Activated T-helper 2 cell treated with anti-CD3 and anti-CD28 coated beads, Interferon-gamma antibody, Interleukin-2, Interleukin-4, amounts not matched to agents 10 μg/mL and 5 μg/mL and 100 μg/mL, durations not matched to agents 14 hours and 24 hours and 36 hours (primary cell): ENCODE measurements around the gene NHLH1. TPM values are rescaled to one million over a fixed set of nuclear protein-coding genes. Genes with fewer than 3 reads are reported as not detected.
"Not testable (repeated sequence)": the region's sequence is repeated elsewhere in the genome, so short reads cannot be mapped to it uniquely, and the experiment has no call there.

ENCODE experiments used
- DNase-seq: peaks from one replicate; pipeline ENCODE4 v3.0.0; 2021; ENCODE audit warnings: low spot score
- H3K27ac Mint-ChIP-seq: one replicate; pipeline ENCODE4 v1.8.0; 2021; ENCODE audit warnings: mixed read lengths
- H3K27me3 Mint-ChIP-seq: one replicate; pipeline ENCODE4 v1.8.0; 2021; ENCODE audit warnings: low read depth, mixed read lengths
- H3K36me3 Mint-ChIP-seq: one replicate; pipeline ENCODE4 v1.8.0; 2021; ENCODE audit warnings: low read depth, mixed read lengths
- H3K4me1 Mint-ChIP-seq: one replicate; pipeline ENCODE4 v1.8.0; 2021; ENCODE audit warnings: low read depth, mixed read lengths
- H3K4me3 Mint-ChIP-seq: one replicate; pipeline ENCODE4 v1.8.0; 2021; ENCODE audit warnings: low read depth, mild to moderate bottlenecking, moderate library complexity, mixed read lengths
- H3K9me3 Mint-ChIP-seq: one replicate; pipeline ENCODE4 v1.8.0; 2021; ENCODE audit warnings: mixed read lengths
- intact Hi-C: fragments of 100-400 bp; cut with micrococcal nuclease; formaldehyde crosslinking; loops from one replicate; pipeline ENCODE4 v1.15.1; 2023
- total RNA-seq: library from RNA; stranded (reverse); gene quantifications from 2 replicates; pipeline ENCODE4 v1.2.3, GENCODE V29; 2022

Gene NHLH1
- total RNA-seq, 1 donor from 2014 or later: 0.30 TPM

GRCh38 chr1:160374306-160375110 is 7.6 kb downstream of the NHLH1 start:
- H3K4me1 Mint-ChIP-seq: peaks cover 10% of the 10 kb centered on the region
- intact Hi-C loops: loop anchor here (5.0 kb wide), 1 partner anchor 32 kb away; the partner anchor contains the start of genes COPA and NCSTN
- no peak overlapping the region for H3K4me3 Mint-ChIP-seq
- no peaks in the 10 kb centered on the region for H3K36me3 Mint-ChIP-seq
- H3K27me3 Mint-ChIP-seq: no peaks in the 10 kb centered on the region
- no peak for DNase-seq
- H3K9me3 Mint-ChIP-seq: no peaks in the 10 kb centered on the region
- H3K27ac Mint-ChIP-seq: no peak overlapping the region

- Mint-ChIP-seq H3K27ac (peak overlapping the region; percentile 30), H3K27me3 (no peaks in the 10 kb centered on the region), H3K9me3 (no peaks in the 10 kb centered on the region), H3K4me1 (peaks cover 10% of the 10 kb centered on the region), H3K4me3 (no peak overlapping the region), H3K36me3 (no peaks in the 10 kb centered on the region)
- DNase-seq: no peak
- intact Hi-C loops: loop anchor here (1.0 to 5.0 kb wide), 3 partner anchors 34 to 275 kb away; partner anchors contain the start of genes COPA and NCSTN
These were observed 9.1 kb downstream of the NHLH1 start for GRCh38 chr1:160375788-160376524.

GRCh38 chr1:160376525-160377131 is 9.8 kb downstream of the NHLH1 start:
- H3K36me3 Mint-ChIP-seq: no peaks in the 10 kb centered on the region
- no peaks in the 10 kb centered on the region for H3K27me3 Mint-ChIP-seq
- H3K9me3 Mint-ChIP-seq: no peaks in the 10 kb centered on the region
- H3K4me3 Mint-ChIP-seq: no peak overlapping the region
- intact Hi-C loops: loop anchor here (1.0 to 5.0 kb wide), 3 partner anchors 34 to 275 kb away; partner anchors contain the start of genes COPA and NCSTN
- no peak for DNase-seq
- no peak overlapping the region for H3K27ac Mint-ChIP-seq
- peaks cover 10% of the 10 kb centered on the region for H3K4me1 Mint-ChIP-seq

- no peaks in the 10 kb centered on the region for H3K36me3 Mint-ChIP-seq
- no peaks in the 10 kb centered on the region for H3K27me3 Mint-ChIP-seq
- no peak overlapping the region for H3K4me3 Mint-ChIP-seq
- no peak for DNase-seq
- no peak overlapping the region for H3K27ac Mint-ChIP-seq
- peaks cover 10% of the 10 kb centered on the region for H3K4me1 Mint-ChIP-seq
- no peaks in the 10 kb centered on the region for H3K9me3 Mint-ChIP-seq
- intact Hi-C loops: loop anchor here (5.0 kb wide), 1 partner anchor 35 kb away; the partner anchor contains the start of genes COPA and NCSTN
These were observed 10.8 kb downstream of the NHLH1 start for GRCh38 chr1:160377585-160378206.

GRCh38 chr1:160384812-160385211 is 17.9 kb downstream of the NHLH1 start:
- H3K4me1 Mint-ChIP-seq, H3K36me3 Mint-ChIP-seq, DNase-seq, H3K27ac Mint-ChIP-seq, H3K4me3 Mint-ChIP-seq, H3K9me3 Mint-ChIP-seq, intact Hi-C loops: not testable (repeated sequence)
- H3K27me3 Mint-ChIP-seq: peaks cover 30% of the 10 kb centered on the region

- H3K4me3 Mint-ChIP-seq, H3K36me3 Mint-ChIP-seq, H3K4me1 Mint-ChIP-seq, DNase-seq, intact Hi-C loops, H3K9me3 Mint-ChIP-seq, H3K27ac Mint-ChIP-seq: not testable (repeated sequence)
- peaks cover 38% of the 10 kb centered on the region for H3K27me3 Mint-ChIP-seq
These were observed 21.5 kb downstream of the NHLH1 start for GRCh38 chr1:160388406-160388805.

- DNase-seq: no peak
- Mint-ChIP-seq H3K9me3 (no peaks in the 10 kb centered on the region), H3K36me3 (no peaks in the 10 kb centered on the region), H3K27ac (no peak overlapping the region), H3K4me1 (no peaks in the 10 kb centered on the region), H3K27me3 (peaks cover 32% of the 10 kb centered on the region), H3K4me3 (no peak overlapping the region)
- intact Hi-C loops: no loop called here
These were observed 27.8 kb downstream of the NHLH1 start for GRCh38 chr1:160394673-160395072.

- intact Hi-C loops: no loop called here
- H3K4me1 Mint-ChIP-seq: no peaks in the 10 kb centered on the region
- H3K27me3 Mint-ChIP-seq: peaks cover 39% of the 10 kb centered on the region
- no peaks in the 10 kb centered on the region for H3K9me3 Mint-ChIP-seq
- H3K36me3 Mint-ChIP-seq: no peaks in the 10 kb centered on the region
- no peak overlapping the region for H3K4me3 Mint-ChIP-seq
- H3K27ac Mint-ChIP-seq: no peak overlapping the region
- no peak for DNase-seq
These were observed 30.8 kb downstream of the NHLH1 start for GRCh38 chr1:160397651-160398050.

- intact Hi-C loops: no loop called here
- DNase-seq: no peak
- Mint-ChIP-seq H3K9me3 (no peaks in the 10 kb centered on the region), H3K36me3 (no peaks in the 10 kb centered on the region), H3K27me3 (peaks cover 49% of the 10 kb centered on the region), H3K4me1 (no peaks in the 10 kb centered on the region), H3K4me3 (no peak overlapping the region), H3K27ac (no peak overlapping the region)
These were observed 32.0 kb downstream of the NHLH1 start for GRCh38 chr1:160398823-160399222.

- Mint-ChIP-seq H3K4me1 (no peaks in the 10 kb centered on the region), H3K4me3 (no peak overlapping the region), H3K36me3 (no peaks in the 10 kb centered on the region), H3K9me3 (no peaks in the 10 kb centered on the region), H3K27ac (no peak overlapping the region), H3K27me3 (peaks cover 55% of the 10 kb centered on the region)
- intact Hi-C loops: no loop called here
- no peak for DNase-seq
These were observed 32.8 kb downstream of the NHLH1 start for GRCh38 chr1:160399544-160400222.

GRCh38 chr1:160400223-160400645 is 33.4 kb downstream of the NHLH1 start, which contains the start of gene VANGL2:
Gene VANGL2, plus strand, starts transcription at chr1:160400564. Its CDS starts 15,274 bp downstream, at chr1:160415838.
- H3K27me3 Mint-ChIP-seq: peaks cover 53% of the 10 kb centered on the region
- intact Hi-C loops: no loop called here

More at GRCh38 chr1:160400223-160400645, 33.4 kb downstream of the NHLH1 start, which contains the start of gene VANGL2:
- Mint-ChIP-seq H3K36me3 (no peaks in the 10 kb centered on the region), H3K27ac (no peak within 1 kb of the TSS), H3K9me3 (no peaks in the 10 kb centered on the region), H3K4me1 (no peaks in the 10 kb centered on the region), H3K4me3 (peak within 1 kb of the TSS; percentile 9)
- DNase-seq: peak; percentile 21
